Neural progenitor cell (in vitro differentiated cells): ENCODE data around the gene GOLGA1. TPM values are rescaled to one million over a fixed set of nuclear protein-coding genes. Genes with fewer than 3 reads are reported as not detected.
"Not testable (repeated sequence)": the region's sequence is repeated elsewhere in the genome, so short reads cannot be mapped to it uniquely, and the experiment has no call there.

Experiments
- DNase-seq: peaks from one replicate; pipeline ENCODE4 v3.0.0-alpha.2; 2016; ENCODE audit warnings: low spot score
- H2AFZ ChIP-seq: fragments of 200-600 bp; sonication (generic); replicated peaks from 2 replicates; pipeline ENCODE4 v1.6.1; 2016; ENCODE audit warnings: antibody characterized with exemption
- H3F3A ChIP-seq: fragments of 200-600 bp; sonication (generic); 2 replicates; pipeline ENCODE4 v1.6.1; 2016; ENCODE audit warnings: antibody characterized with exemption, low read depth
- H3K27ac ChIP-seq: fragments of 200-600 bp; sonication (generic); 2 replicates; pipeline ENCODE4 v1.5.1; 2016; ENCODE audit warnings: mild to moderate bottlenecking
- H3K27me3 ChIP-seq: fragments of 200-600 bp; sonication (generic); 2 replicates; pipeline ENCODE4 v1.6.1; 2016; ENCODE audit warnings: mild to moderate bottlenecking, moderate library complexity
- H3K36me3 ChIP-seq: fragments of 200-600 bp; sonication (generic); 2 replicates; pipeline ENCODE4 v1.5.1; 2016
- H3K4me1 ChIP-seq: fragments of 200-600 bp; sonication (generic); 2 replicates; pipeline ENCODE4 v1.6.1; 2016; ENCODE audit warnings: mixed run types
- H3K4me2 ChIP-seq: fragments of 200-600 bp; sonication (generic); 2 replicates; pipeline ENCODE4 v1.6.1; 2016
- H3K4me3 ChIP-seq: fragments of 200-600 bp; sonication (generic); 2 replicates; pipeline ENCODE4 v1.5.1; 2016
- H3K79me2 ChIP-seq: fragments of 200-600 bp; sonication (generic); 2 replicates; pipeline ENCODE4 v1.6.1; 2016; ENCODE audit warnings: low read depth
- H3K9ac ChIP-seq: fragments of 200-600 bp; sonication (generic); 2 replicates; pipeline ENCODE4 v1.6.1; 2016
- H3K9me3 ChIP-seq: fragments of 200-600 bp; sonication (generic); 2 replicates; pipeline ENCODE4 v1.5.1; 2016; ENCODE audit warnings: low read depth
- H4K20me1 ChIP-seq: fragments of 200-600 bp; sonication (generic); 2 replicates; pipeline ENCODE4 v1.6.1; 2016; ENCODE audit warnings: low read depth
- H3K27ac Mint-ChIP-seq: 3 replicates; pipeline ENCODE4 v1.8.0; 2021; ENCODE audit warnings: mixed read lengths
- H3K27me3 Mint-ChIP-seq: 2 replicates; pipeline ENCODE4 v1.8.0; 2022; ENCODE audit warnings: low read depth, mild to moderate bottlenecking, inconsistent platforms, moderate library complexity, mixed read lengths; ENCODE audit not compliant: insufficient read depth
- H3K36me3 Mint-ChIP-seq: 3 replicates; pipeline ENCODE4 v1.8.0; 2021; ENCODE audit warnings: mixed read lengths
- H3K4me1 Mint-ChIP-seq: 3 replicates; pipeline ENCODE4 v1.8.0; 2021; ENCODE audit warnings: mixed read lengths
- H3K4me3 Mint-ChIP-seq: 3 replicates; pipeline ENCODE4 v1.8.0; 2021; ENCODE audit warnings: mild to moderate bottlenecking, moderate library complexity, mixed read lengths
- H3K9me3 Mint-ChIP-seq: 3 replicates; pipeline ENCODE4 v1.8.0; 2020; ENCODE audit warnings: mixed read lengths
- CTCF ChIP-seq: fragments of 200-600 bp; sonication (generic); IDR thresholded peaks from 2 replicates; pipeline ENCODE4 v1.5.1; 2017; ENCODE audit warnings: antibody characterized with exemption, mild to moderate bottlenecking
- EZH2 ChIP-seq: fragments of 200-600 bp; sonication (generic); IDR thresholded peaks from 2 replicates; pipeline ENCODE4 v1.6.1; 2017; ENCODE audit warnings: antibody characterized with exemption, mild to moderate bottlenecking, moderate library complexity
- EZH2phosphoT487 ChIP-seq: fragments of 200-600 bp; sonication (generic); IDR thresholded peaks from 2 replicates; pipeline ENCODE4 v1.6.1; 2017; ENCODE audit warnings: antibody characterized with exemption
- total RNA-seq: library from RNA; depleted of rRNA; stranded (reverse); fragments of >200 nt; gene quantifications from 2 replicates; pipeline ENCODE4 v1.2.3, GENCODE V29; 2015; ENCODE audit warnings: low replicate concordance

Gene GOLGA1
- total RNA-seq, 1 donor from 2014 or later = 17.8 TPM

- Mint-ChIP-seq H3K9me3 (no peaks in the 10 kb centered on the region), H3K27ac (no peak overlapping the region), H3K4me1 (no peaks in the 10 kb centered on the region), H3K27me3 (peaks cover 2% of the 10 kb centered on the region), H3K36me3 (peaks cover 10% of the 10 kb centered on the region), H3K4me3 (no peak overlapping the region)
- no peak for DNase-seq
- Histone ChIP-seq H2AFZ (no peak overlapping the region), H3K4me1 (no peaks in the 10 kb centered on the region), H3K27me3 (no peaks in the 10 kb centered on the region), H3K9me3 (no peaks in the 10 kb centered on the region), H3K79me2 (no peaks in the 10 kb centered on the region), H3K36me3 (peaks cover 5% of the 10 kb centered on the region), H3K4me2 (no peak overlapping the region), H3K27ac (no peak overlapping the region), H3K9ac (no peak overlapping the region), H4K20me1 (no peaks in the 10 kb centered on the region), H3F3A (no peaks in the 10 kb centered on the region), H3K4me3 (no peak overlapping the region)
- TF ChIP-seq EZH2 (no peak), EZH2phosphoT487 (no peak), CTCF (no peak)
Observed at GRCh38 chr9:124969401-124969800, 28.5 kb upstream of the GOLGA1 start.

- peaks cover 6% of the 10 kb centered on the region for H3K36me3 Mint-ChIP-seq
- H3K27ac ChIP-seq = no peak overlapping the region
- peaks cover 2% of the 10 kb centered on the region for H3K27me3 Mint-ChIP-seq
- no peaks in the 10 kb centered on the region for H3F3A ChIP-seq
- H3K27me3 ChIP-seq = no peaks in the 10 kb centered on the region
- TF ChIP-seq EZH2 (no peak), EZH2phosphoT487 (no peak), CTCF (no peak)
- H3K4me3 ChIP-seq = no peak overlapping the region
- H3K4me1 Mint-ChIP-seq = no peaks in the 10 kb centered on the region
- no peaks in the 10 kb centered on the region for H3K9me3 ChIP-seq
- H3K9ac ChIP-seq = no peak overlapping the region
- H3K4me2 ChIP-seq = no peak overlapping the region
- DNase-seq = no peak
- H3K4me3 Mint-ChIP-seq = no peak overlapping the region
- H3K36me3 ChIP-seq = peaks cover 4% of the 10 kb centered on the region
- no peak overlapping the region for H2AFZ ChIP-seq
- no peaks in the 10 kb centered on the region for H3K79me2 ChIP-seq
- H4K20me1 ChIP-seq = no peaks in the 10 kb centered on the region
- no peaks in the 10 kb centered on the region for H3K4me1 ChIP-seq
- H3K9me3 Mint-ChIP-seq = no peaks in the 10 kb centered on the region
- no peak overlapping the region for H3K27ac Mint-ChIP-seq
Observed at GRCh38 chr9:124968238-124968637, 27.4 kb upstream of the GOLGA1 start.

- not testable (repeated sequence) for H3K4me3 Mint-ChIP-seq, H2AFZ ChIP-seq, H3K27me3 Mint-ChIP-seq, H3K4me3 ChIP-seq, H3K4me1 ChIP-seq, H3K27ac ChIP-seq, H3K4me2 ChIP-seq, H3K4me1 Mint-ChIP-seq, H3K36me3 ChIP-seq, H3K27me3 ChIP-seq, H3K27ac Mint-ChIP-seq, H3K9me3 ChIP-seq, H3F3A ChIP-seq, H3K9ac ChIP-seq, H3K9me3 Mint-ChIP-seq, H3K79me2 ChIP-seq, H3K36me3 Mint-ChIP-seq, H4K20me1 ChIP-seq, DNase-seq
Observed at GRCh38 chr9:124965775-124966568, 25.1 kb upstream of the GOLGA1 start.

GRCh38 chr9:124964604-124965003, 23.7 kb upstream of the GOLGA1 start:
- Histone ChIP-seq H2AFZ (no peak overlapping the region), H4K20me1 (no peaks in the 10 kb centered on the region), H3F3A (no peaks in the 10 kb centered on the region), H3K4me3 (no peak overlapping the region), H3K9me3 (no peaks in the 10 kb centered on the region), H3K4me2 (no peak overlapping the region), H3K36me3 (no peaks in the 10 kb centered on the region), H3K27ac (no peak overlapping the region), H3K9ac (no peak overlapping the region), H3K27me3 (no peaks in the 10 kb centered on the region), H3K79me2 (no peaks in the 10 kb centered on the region), H3K4me1 (no peaks in the 10 kb centered on the region)
- no peaks in the 10 kb centered on the region for H3K9me3 Mint-ChIP-seq
- H3K27ac Mint-ChIP-seq = no peak overlapping the region
- no peaks in the 10 kb centered on the region for H3K4me1 Mint-ChIP-seq
- H3K4me3 Mint-ChIP-seq = no peak overlapping the region
- peaks cover 8% of the 10 kb centered on the region for H3K36me3 Mint-ChIP-seq
- TF ChIP-seq EZH2 = no peak
- TF ChIP-seq CTCF = no peak
- no peak for TF ChIP-seq EZH2phosphoT487
- DNase-seq = no peak
- H3K27me3 Mint-ChIP-seq = peaks cover 2% of the 10 kb centered on the region
